GM10248 (cell line): Measurements from ENCODE around the gene SETX.
"Not testable (repeated sequence)": the region's sequence is repeated elsewhere in the genome, so short reads cannot be mapped to it uniquely, and the experiment has no call there.

Source experiments
- CTCF ChIA-PET: fragments of 300-600 bp; sonication (Branson Sonifier 250); formaldehyde crosslinking; extraction: SDS; loops from one replicate; lab custom pipeline; 2021; ENCODE audit warnings: antibody characterized with exemption; lab: Yijun Ruan, JAX
- POLR2A ChIA-PET: fragments of 350-650 bp; sonication (Branson Sonifier 250); formaldehyde crosslinking; extraction: SDS; loops from one replicate; lab custom pipeline; 2020; ENCODE audit warnings: antibody characterized with exemption; lab: Yijun Ruan, JAX
- DNase-seq: peaks from one replicate; pipeline ENCODE4 v3.0.0; 2012; ENCODE audit errors: extremely low spot score
- CTCF ChIP-seq: IDR thresholded peaks from 2 replicates; pipeline ENCODE4 v1.5.1; 2012; ENCODE audit warnings: mild to moderate bottlenecking, low read depth; ENCODE audit errors: extremely low read depth, missing control alignments, control extremely low read depth

Gene SETX

GRCh38 chr9:132283863-132284262 is 70.9 kb downstream of the SETX start:
- POLR2A ChIA-PET = no interaction called here
- CTCF ChIA-PET = interaction anchor here (1.2 to 2.5 kb wide), 6 partner anchors 10 to 31 kb away, joined by 3 to 10 read pairs (median 4); no protein-coding TSS in a partner anchor
- DNase-seq = no peak
- no peak for TF ChIP-seq CTCF

- TF ChIP-seq CTCF = no peak
- DNase-seq = peak; percentile 48
- CTCF ChIA-PET = interaction anchor here (0.6 to 2.5 kb wide), 3 partner anchors 14 to 30 kb away, joined by 3 to 10 read pairs (median 4); no protein-coding TSS in a partner anchor
- POLR2A ChIA-PET = no interaction called here
Observed at GRCh38 chr9:132283165-132283564, 71.6 kb downstream of the SETX start.

DNA sequence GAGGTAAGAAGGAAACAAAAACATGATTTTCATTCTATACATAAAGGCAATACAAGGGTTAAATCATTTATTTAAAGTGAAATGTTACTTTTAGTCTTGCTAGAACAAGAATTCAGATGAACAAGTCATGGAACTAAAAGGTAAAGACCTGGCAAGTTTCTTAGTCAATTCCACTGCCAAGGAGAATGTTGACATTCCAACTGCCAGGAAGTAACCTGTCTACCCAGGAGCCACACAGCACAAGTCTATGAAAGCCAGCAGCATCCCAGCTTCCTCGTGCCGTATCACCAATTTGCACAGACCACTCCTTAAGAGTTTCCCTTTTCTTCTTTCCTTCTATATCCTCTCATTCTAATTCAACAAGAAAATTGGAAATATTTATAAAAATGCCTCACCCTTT is 79.9 kb downstream of the SETX start:
- no peak for DNase-seq
- POLR2A ChIA-PET = no interaction called here
- CTCF ChIA-PET = interaction anchor here (1.1 to 1.9 kb wide), 3 partner anchors 11 to 15 kb away, joined by 3 to 4 read pairs (median 4); no protein-coding TSS in a partner anchor
- TF ChIP-seq CTCF = no peak

DNA sequence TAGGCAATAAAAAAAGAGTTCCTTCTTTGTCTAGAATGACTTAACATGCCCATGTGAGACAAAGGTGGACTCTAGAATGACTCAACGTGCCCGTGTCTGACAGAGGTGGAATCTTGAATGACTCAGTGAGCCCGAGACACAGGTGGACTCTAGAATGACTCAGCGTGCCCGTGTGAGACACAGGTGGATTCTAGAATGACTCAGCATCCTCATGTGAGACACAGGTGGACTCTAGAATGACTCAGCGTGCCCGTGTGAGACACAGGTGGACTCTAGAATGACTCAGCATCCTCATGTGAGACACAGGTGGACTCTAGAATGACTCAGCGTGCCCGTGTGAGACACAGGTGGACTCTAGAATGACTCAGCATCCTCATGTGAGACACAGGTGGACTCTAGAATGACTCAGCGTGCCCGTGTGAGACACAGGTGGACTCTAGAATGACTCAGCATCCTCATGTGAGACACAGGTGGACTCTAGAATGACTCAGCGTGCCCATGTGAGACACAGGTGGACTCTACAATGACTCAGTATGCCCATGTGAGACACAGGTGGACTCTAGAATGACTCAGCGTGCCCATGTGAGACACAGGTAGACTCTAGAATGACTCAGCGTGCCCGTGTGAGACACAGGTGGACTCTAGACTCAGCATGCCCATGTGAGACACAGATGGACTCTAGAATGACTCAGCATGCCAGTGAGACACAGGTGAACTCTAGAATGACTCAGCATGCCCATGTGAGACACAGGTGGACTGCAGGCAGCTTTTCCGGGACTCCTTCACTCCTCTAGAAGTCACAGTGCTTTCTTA is 84.9 kb downstream of the SETX start:
- not testable (repeated sequence) for DNase-seq

DNA sequence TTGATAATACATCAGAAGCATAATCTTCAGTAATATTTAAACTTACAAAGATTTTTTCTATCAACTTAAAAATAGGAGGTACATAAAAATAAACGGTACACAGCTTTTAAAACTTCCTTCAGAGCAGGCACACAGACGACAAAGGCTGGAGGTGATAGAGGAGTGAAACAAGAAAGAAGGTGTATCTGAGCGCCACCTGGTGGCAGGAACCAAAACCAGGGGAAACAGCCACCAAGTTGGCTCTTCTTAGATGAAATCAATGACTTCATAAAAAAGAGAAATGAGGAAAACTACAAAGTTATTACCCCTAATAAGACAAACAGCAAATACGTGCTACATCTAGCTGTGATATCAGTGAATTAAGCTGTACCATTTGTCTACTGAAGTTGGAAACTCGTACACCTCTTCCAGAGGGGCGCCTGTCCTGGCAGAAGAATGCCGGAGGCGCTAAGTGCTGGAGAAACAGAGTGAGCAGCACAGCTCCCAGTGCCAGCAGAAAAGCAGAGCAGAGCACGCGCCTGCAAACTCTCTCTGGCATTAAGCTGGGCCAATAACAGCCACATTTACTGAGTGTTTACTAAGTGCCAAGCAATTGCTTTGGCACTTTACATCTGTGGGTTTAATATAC is 85.9 kb downstream of the SETX start:
- ChIA-PET POLR2A (no interaction called here), CTCF (interaction anchor here (0.6 to 2.2 kb wide), 21 partner anchors 9 to 519 kb away, joined by 3 to 19 read pairs (median 3); no protein-coding TSS in a partner anchor)
- peak; percentile 82 for TF ChIP-seq CTCF
- peak; percentile 60 for DNase-seq

More for the DNA sequence above, 84.9 kb downstream of the SETX start:
- POLR2A ChIA-PET = not testable (repeated sequence)
- CTCF ChIA-PET = interaction anchor here (0.6 to 2.2 kb wide), 16 partner anchors 10 to 511 kb away, joined by 3 to 19 read pairs (median 4); no protein-coding TSS in a partner anchor

GRCh38 chr9:132267660-132268059 is 87.1 kb downstream of the SETX start:
- ChIA-PET POLR2A (no interaction called here), CTCF (interaction anchor here (1.0 to 2.2 kb wide), 9 partner anchors 8 to 505 kb away, joined by 3 to 19 read pairs (median 5); no protein-coding TSS in a partner anchor)
- TF ChIP-seq CTCF = no peak
- no peak for DNase-seq
